K562 (cell line): Measurements from ENCODE around the gene VPS45. TPM values are rescaled to one million over a fixed set of nuclear protein-coding genes. Genes with fewer than 3 reads are reported as not detected.
A peak's percentile ranks its signal among the peaks of the same experiment; 100 is the strongest.

Source experiments
- ATAC-seq: fragments of 200-7000 bp; cut with Tn5 transposase; 3 replicates; pipeline ENCODE4 v1.9.1; 2020; ENCODE audit warnings: moderate library complexity
- BruUV-seq: library from RNA; stranded (reverse); fragments of 400-500 nt; replicated peaks from 2 replicates; lab custom pipeline; 2021; lab: Mats Ljungman, UMichigan
- CTCF ChIA-PET: fragments of 300-600 bp; formaldehyde crosslinking; extraction: SDS; loops from one replicate; lab custom pipeline; 2021; ENCODE audit warnings: low intra/inter-chr PET ratio; lab: Yijun Ruan, JAX
- POLR2A ChIA-PET: fragments of 300-600, 350-650 bp; sonication (Branson Sonifier 250); formaldehyde crosslinking; extraction: SDS; loops from one replicate; lab custom pipeline; 2021; ENCODE audit warnings: antibody characterized with exemption, inconsistent platforms; lab: Yijun Ruan, JAX
- DNase-seq, 4 experiments: peaks; one replicate each; pipeline versions ENCODE4 v3.0.0 to v3.0.0-alpha.2; 2011 to 2018; ENCODE audit warnings: low spot score in 3 of 4, mixed read lengths in 3 of 4; ENCODE audit errors: extremely low read depth in 1 of 4
- FAIRE-seq: peaks from 2 replicates; lab custom pipeline; 2011; peaks lifted over from hg19 to GRCh38; lab: Jason Lieb, UNC
- H2AFZ ChIP-seq: 2 replicates; pipeline ENCODE4 v1.6.0; 2011; ENCODE audit warnings: low read depth, low read length, control low read depth, inconsistent platforms
- H3K27ac ChIP-seq: fragments of 200-600 bp; 3 replicates; pipeline ENCODE4 v1.8.0; 2011; ENCODE audit warnings: low read depth, mild to moderate bottlenecking, control low read depth, inconsistent platforms, low read length, moderate library complexity, mixed read lengths; ENCODE audit errors: extremely low read depth
- H3K27me3 ChIP-seq, 2 experiments: fragments of 300-600 bp in 1 of 2; 2 replicates in 1 of 2; 3 replicates in 1 of 2; pipeline versions ENCODE4 v1.6.0 to v1.8.0; 2011; ENCODE audit warnings: inconsistent platforms in 2 of 2, low read length in 2 of 2, mild to moderate bottlenecking in 1 of 2, mixed read lengths in 1 of 2, moderate library complexity in 1 of 2; ENCODE audit not compliant: control insufficient read depth in 2 of 2, insufficient read depth in 2 of 2
- H3K36me3 ChIP-seq: fragments of 300-600 bp; 3 replicates; pipeline ENCODE4 v1.8.0; 2011; ENCODE audit warnings: mild to moderate bottlenecking, low read length, inconsistent platforms; ENCODE audit not compliant: control insufficient read depth, insufficient read depth
- H3K4me1 ChIP-seq, 2 experiments: fragments of 200-600 bp in 1 of 2; replicated peaks in 1 of 2; 2 replicates in 1 of 2; 3 replicates in 1 of 2; pipeline versions ENCODE4 v1.5.1 to v1.8.0; 2011; ENCODE audit warnings: inconsistent platforms in 2 of 2, low read length in 2 of 2, mild to moderate bottlenecking in 1 of 2, mixed read lengths in 1 of 2, moderate library complexity in 1 of 2; ENCODE audit not compliant: control insufficient read depth in 2 of 2, insufficient read depth in 2 of 2
- H3K4me2 ChIP-seq: 2 replicates; pipeline ENCODE4 v1.6.1; 2011; ENCODE audit warnings: low read length, control low read depth, inconsistent platforms, mixed read lengths; ENCODE audit not compliant: insufficient read depth
- H3K4me3 ChIP-seq: fragments of 200-600 bp; sonication (generic), shearing (Covaris generic); 2 replicates; pipeline ENCODE4 v1.5.1; 2016; ENCODE audit warnings: control low read depth, inconsistent platforms
- H3K79me2 ChIP-seq: fragments of 200-600 bp; 3 replicates; pipeline ENCODE4 v1.8.0; 2011; ENCODE audit warnings: low read length, inconsistent platforms; ENCODE audit not compliant: control insufficient read depth, insufficient read depth
- H3K9ac ChIP-seq, 2 experiments: 2 replicates each; pipeline versions ENCODE4 v1.6.0 to v1.6.1; 2011; ENCODE audit warnings: low read depth in 2 of 2, low read length in 2 of 2, control low read depth in 1 of 2, inconsistent platforms in 1 of 2, mild to moderate bottlenecking in 1 of 2, mixed read lengths in 1 of 2; ENCODE audit not compliant: insufficient read depth in 1 of 2
- H3K9me1 ChIP-seq: one replicate; pipeline ENCODE4 v1.6.0; 2011; ENCODE audit warnings: inconsistent platforms, mild to moderate bottlenecking, low read length, moderate library complexity; ENCODE audit not compliant: control insufficient read depth, insufficient read depth
- H3K9me3 ChIP-seq: replicated peaks from 2 replicates; pipeline ENCODE4 v1.5.1; 2011; ENCODE audit warnings: low read depth, low read length, inconsistent platforms; ENCODE audit not compliant: control insufficient read depth, insufficient read depth
- H4K20me1 ChIP-seq: replicated peaks from 2 replicates; pipeline ENCODE4 v1.6.1; 2011; ENCODE audit warnings: low read length, inconsistent platforms, mixed read lengths; ENCODE audit not compliant: control insufficient read depth, insufficient read depth
- BCL6 ChIP-seq: fragments of 250-450 bp; sonication (Bioruptor Pico); IDR thresholded peaks from 2 replicates; pipeline ENCODE4 v1.4.0; 2020
- MEF2D ChIP-seq: conservative IDR thresholded peaks from 2 replicates; pipeline ENCODE4 v1.6.1; 2016; ENCODE audit warnings: low read depth, missing genetic modification characterization, missing compliant biosample characterization
- MYC ChIP-seq, 2 experiments: fragments of 250-450 bp in 1 of 2; sonication (Bioruptor Pico) in 1 of 2; IDR thresholded peaks; 2 replicates each; pipeline versions ENCODE4 v1.5.1 to v1.6.1; 2012 to 2021; ENCODE audit warnings: low read depth in 2 of 2, borderline replicate concordance in 1 of 2, improper control_type of control experiment in 1 of 2, low read length in 1 of 2, mild to moderate bottlenecking in 1 of 2, moderate library complexity in 1 of 2
- MYNN ChIP-seq, 2 experiments: sonication (generic); formaldehyde crosslinking in 1 of 2; IDR thresholded peaks; 2 replicates each; pipeline versions ENCODE4 v1.5.0 to v1.6.1; 2016 to 2020; ENCODE audit warnings: antibody characterized with exemption in 1 of 2, missing genetic modification reagents in 1 of 2
- NR2C1 ChIP-seq, 2 experiments: fragments of 450-650 bp; IDR thresholded peaks; 2 replicates each; pipeline ENCODE4 v1.6.1; 2017; ENCODE audit warnings: mild to moderate bottlenecking in 2 of 2, antibody characterized with exemption in 1 of 2, inconsistent platforms in 1 of 2, missing compliant biosample characterization in 1 of 2, missing genetic modification characterization in 1 of 2
- RB1 ChIP-seq: fragments of 450-650 bp; IDR thresholded peaks from 2 replicates; pipeline ENCODE4 v1.6.1; 2017; ENCODE audit warnings: low read depth, mild to moderate bottlenecking
- RBM17 ChIP-seq: fragments of 200-400 bp; formaldehyde crosslinking; IDR thresholded peaks from 2 replicates; pipeline ENCODE4 v1.6.1; 2017; ENCODE audit warnings: low read depth, mild to moderate bottlenecking, low read length, borderline replicate concordance
- ZC3H8 ChIP-seq: fragments of 450-650 bp; IDR thresholded peaks from 2 replicates; pipeline ENCODE4 v1.6.1; 2017
- WGBS: fragments of 100-300 bp; shearing (Covaris generic); methylation state at CpG from one replicate; pipeline ENCODE4 v1.1.6; 2016; ENCODE audit warnings: low coverage, mixed read lengths; ENCODE audit not compliant: insufficient coverage; ENCODE audit errors: missing lambda C conversion rate; 5-methylcytosine and 5-hydroxymethylcytosine counted together
- in situ Hi-C: fragments of 300-500 bp; cut with MboI; formaldehyde crosslinking; loops from 4 replicates; pipeline ENCODE4 v1.15.0; 2018; ENCODE audit warnings: inconsistent platforms, mixed read lengths
- intact Hi-C: fragments of 100-400 bp; cut with micrococcal nuclease; formaldehyde crosslinking; loops from 2 replicates; pipeline ENCODE4 v1.14.2; 2022
- polyA plus RNA-seq, 8 experiments: library from polyadenylated mRNA; depleted of rRNA in 4 of 8; stranded (reverse) in 5 of 8; unstranded in 3 of 8; fragments of >200 nt; fragmentation: Nextera tagmentation in 2 of 8; fragmentation: Illumina TruSeq in 1 of 8; extraction: Ambion mirVana in 2 of 8; extraction: Trizol in 1 of 8; gene quantifications; 2 replicates each; pipeline versions ENCODE4 v1.2.1 to v1.2.3, GENCODE V29; 2011 to 2014; ENCODE audit warnings: inconsistent platforms in 1 of 8, missing spikeins in 1 of 8
- total RNA-seq, 7 experiments: library from RNA; depleted of rRNA in 6 of 7; stranded (reverse); fragments of >200 nt in 6 of 7; fragmentation: Illumina TruSeq in 2 of 7; extraction: Trizol in 2 of 7; gene quantifications; 2 replicates each; pipeline versions ENCODE4 v1.2.1 to v1.2.3, GENCODE V29; 2011 to 2021; ENCODE audit warnings: low replicate concordance in 1 of 7
- TF ChIP-seq, protein P1 (sequence below): sonication (generic); formaldehyde crosslinking; IDR thresholded peaks from 2 replicates; pipeline ENCODE4 v1.8.1; 2022; ENCODE audit warnings: missing genetic modification reagents
- TF ChIP-seq, protein P2 (sequence below), 3 experiments: IDR thresholded peaks in 2 of 3; conservative IDR thresholded peaks in 1 of 3; 2 replicates each; pipeline ENCODE4 v1.5.1; 2011 to 2012; ENCODE audit warnings: low read length in 3 of 3, mild to moderate bottlenecking in 3 of 3, control low read depth in 2 of 3, improper control_type of control experiment in 1 of 3, inconsistent platforms in 1 of 3, low read depth in 1 of 3, mixed read lengths in 1 of 3, moderate library complexity in 1 of 3; ENCODE audit not compliant: insufficient read depth in 2 of 3
- TF ChIP-seq, protein P3 (sequence below): sonication (generic); formaldehyde crosslinking; IDR thresholded peaks from 2 replicates; pipeline ENCODE4 v1.8.1; 2023; ENCODE audit warnings: mild to moderate bottlenecking, missing genetic modification reagents
- TF ChIP-seq, protein P4 (sequence below): fragments of 450-650 bp; IDR thresholded peaks from 2 replicates; pipeline ENCODE4 v1.6.1; 2016; ENCODE audit warnings: borderline replicate concordance

VPS45 gene
- total and polyA plus RNA-seq, 9 of the 15 experiments (the other 6 are each of a cell fraction or from before 2014, with no cell fraction given) = 17.9 to 48.2 (median 34.4) TPM

DNA sequence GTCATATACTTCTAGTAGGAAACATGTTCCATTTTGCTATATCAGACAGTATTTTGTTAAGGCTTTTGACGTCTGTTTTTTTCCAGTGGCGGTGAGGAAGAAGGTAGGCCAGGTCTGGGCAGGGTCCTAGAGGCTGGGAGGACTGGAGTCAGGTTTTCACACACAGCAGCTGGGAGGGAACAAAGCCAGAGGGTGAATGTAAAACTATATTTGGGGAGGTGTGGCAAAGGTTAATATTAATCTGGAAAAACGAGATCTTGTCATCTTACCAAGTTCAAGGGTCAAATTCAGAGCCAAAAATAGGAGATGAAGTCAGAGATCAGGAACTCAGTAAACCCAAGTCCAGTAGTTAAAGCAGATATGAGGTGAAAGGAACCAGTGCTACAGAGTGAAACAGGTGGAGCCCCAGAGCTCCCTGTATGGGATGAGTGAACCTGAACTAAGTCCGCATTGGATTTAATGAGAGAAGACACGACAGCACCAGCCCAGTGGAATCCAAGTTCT is 46.3 kb upstream of the VPS45 start (continued):
- TF ChIP-seq NR2C1 (IDR thresholded peaks at IDR 0.05) (peak; percentile 23; the same call in 1 of the 2 replicates), NR2C1 (tag; IDR thresholded peaks at IDR 0.05) (no peak), MEF2D (tag) (0 out of 2 replicates have a peak, but pooled peaks have one; percentile 22)
- TF ChIP-seq, all 486 proteins: peak for 4

DNA sequence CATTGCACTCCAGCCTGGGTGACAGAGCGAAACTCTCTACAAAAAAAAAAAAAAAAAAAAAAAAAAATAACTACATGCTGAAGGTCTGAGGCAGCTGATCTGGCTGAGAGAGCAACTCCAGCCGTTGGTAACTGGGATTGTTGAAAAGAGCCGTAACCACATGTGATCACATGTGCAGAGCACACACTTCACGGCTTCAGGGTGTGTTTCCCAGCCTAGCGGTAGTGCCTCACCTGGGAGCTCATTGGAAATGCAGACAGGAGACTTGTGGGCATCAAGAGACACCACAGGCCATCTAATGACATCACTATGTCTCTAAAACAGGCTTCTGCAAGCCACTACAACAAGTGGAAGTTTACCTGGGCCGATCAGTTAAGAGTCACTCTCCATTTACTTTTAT is 45.2 kb upstream of the VPS45 start:
- Histone ChIP-seq H3K9ac (no peak overlapping the region), H3K9me3 (no peaks in the 10 kb centered on the region), H3K27ac (no peak overlapping the region), H3K4me3 (no peak overlapping the region), H3K4me2 (no peak overlapping the region), H3K79me2 (no peaks in the 10 kb centered on the region), H3K4me1 (no peaks in the 10 kb centered on the region; a peak in 1 of 5 replicates), H3K27me3 (no peaks in the 10 kb centered on the region), H4K20me1 (no peaks in the 10 kb centered on the region), H3K36me3 (no peaks in the 10 kb centered on the region), H3K9me1 (no peaks in the 10 kb centered on the region), H2AFZ (no peak overlapping the region)
- intact Hi-C loops (no loop called here), in situ Hi-C loops (no loop called here)
- TF ChIP-seq RB1 (no peak), MYNN (IDR thresholded peaks at IDR 0.05) (no peak), MYNN (CRISPR knock-in tag; IDR thresholded peaks at IDR 0.05) (no peak), RBM17 (no peak), MYC (IDR thresholded peaks at IDR 0.05; ENCODE audit: low read depth, low read length) (no peak), MYC (CRISPR knock-in tag; IDR thresholded peaks at IDR 0.05; ENCODE audit: borderline replicate concordance, low read depth) (no peak), ZC3H8 (no peak), BCL6 (no peak)
- TF ChIP-seq, protein P1, sequence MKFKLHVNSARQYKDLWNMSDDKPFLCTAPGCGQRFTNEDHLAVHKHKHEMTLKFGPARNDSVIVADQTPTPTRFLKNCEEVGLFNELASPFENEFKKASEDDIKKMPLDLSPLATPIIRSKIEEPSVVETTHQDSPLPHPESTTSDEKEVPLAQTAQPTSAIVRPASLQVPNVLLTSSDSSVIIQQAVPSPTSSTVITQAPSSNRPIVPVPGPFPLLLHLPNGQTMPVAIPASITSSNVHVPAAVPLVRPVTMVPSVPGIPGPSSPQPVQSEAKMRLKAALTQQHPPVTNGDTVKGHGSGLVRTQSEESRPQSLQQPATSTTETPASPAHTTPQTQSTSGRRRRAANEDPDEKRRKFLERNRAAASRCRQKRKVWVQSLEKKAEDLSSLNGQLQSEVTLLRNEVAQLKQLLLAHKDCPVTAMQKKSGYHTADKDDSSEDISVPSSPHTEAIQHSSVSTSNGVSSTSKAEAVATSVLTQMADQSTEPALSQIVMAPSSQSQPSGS = no peak
- TF ChIP-seq, protein P2, sequence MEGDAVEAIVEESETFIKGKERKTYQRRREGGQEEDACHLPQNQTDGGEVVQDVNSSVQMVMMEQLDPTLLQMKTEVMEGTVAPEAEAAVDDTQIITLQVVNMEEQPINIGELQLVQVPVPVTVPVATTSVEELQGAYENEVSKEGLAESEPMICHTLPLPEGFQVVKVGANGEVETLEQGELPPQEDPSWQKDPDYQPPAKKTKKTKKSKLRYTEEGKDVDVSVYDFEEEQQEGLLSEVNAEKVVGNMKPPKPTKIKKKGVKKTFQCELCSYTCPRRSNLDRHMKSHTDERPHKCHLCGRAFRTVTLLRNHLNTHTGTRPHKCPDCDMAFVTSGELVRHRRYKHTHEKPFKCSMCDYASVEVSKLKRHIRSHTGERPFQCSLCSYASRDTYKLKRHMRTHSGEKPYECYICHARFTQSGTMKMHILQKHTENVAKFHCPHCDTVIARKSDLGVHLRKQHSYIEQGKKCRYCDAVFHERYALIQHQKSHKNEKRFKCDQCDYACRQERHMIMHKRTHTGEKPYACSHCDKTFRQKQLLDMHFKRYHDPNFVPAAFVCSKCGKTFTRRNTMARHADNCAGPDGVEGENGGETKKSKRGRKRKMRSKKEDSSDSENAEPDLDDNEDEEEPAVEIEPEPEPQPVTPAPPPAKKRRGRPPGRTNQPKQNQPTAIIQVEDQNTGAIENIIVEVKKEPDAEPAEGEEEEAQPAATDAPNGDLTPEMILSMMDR (IDR thresholded peaks at IDR 0.05 in 2 of 3, conservative IDR thresholded peaks at IDR 0.05 in 1 of 3; ENCODE audit: insufficient read depth in 2 of 3, low read depth in 1 of 3, low read length in 3 of 3) = 0 out of 6 replicates have a peak, but pooled peaks of 1 of the 3 experiments have one; percentile 12
- TF ChIP-seq, protein P3, sequence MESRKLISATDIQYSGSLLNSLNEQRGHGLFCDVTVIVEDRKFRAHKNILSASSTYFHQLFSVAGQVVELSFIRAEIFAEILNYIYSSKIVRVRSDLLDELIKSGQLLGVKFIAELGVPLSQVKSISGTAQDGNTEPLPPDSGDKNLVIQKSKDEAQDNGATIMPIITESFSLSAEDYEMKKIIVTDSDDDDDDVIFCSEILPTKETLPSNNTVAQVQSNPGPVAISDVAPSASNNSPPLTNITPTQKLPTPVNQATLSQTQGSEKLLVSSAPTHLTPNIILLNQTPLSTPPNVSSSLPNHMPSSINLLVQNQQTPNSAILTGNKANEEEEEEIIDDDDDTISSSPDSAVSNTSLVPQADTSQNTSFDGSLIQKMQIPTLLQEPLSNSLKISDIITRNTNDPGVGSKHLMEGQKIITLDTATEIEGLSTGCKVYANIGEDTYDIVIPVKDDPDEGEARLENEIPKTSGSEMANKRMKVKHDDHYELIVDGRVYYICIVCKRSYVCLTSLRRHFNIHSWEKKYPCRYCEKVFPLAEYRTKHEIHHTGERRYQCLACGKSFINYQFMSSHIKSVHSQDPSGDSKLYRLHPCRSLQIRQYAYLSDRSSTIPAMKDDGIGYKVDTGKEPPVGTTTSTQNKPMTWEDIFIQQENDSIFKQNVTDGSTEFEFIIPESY (CRISPR knock-in tag) = peak; percentile 94
- TF ChIP-seq, protein P4, sequence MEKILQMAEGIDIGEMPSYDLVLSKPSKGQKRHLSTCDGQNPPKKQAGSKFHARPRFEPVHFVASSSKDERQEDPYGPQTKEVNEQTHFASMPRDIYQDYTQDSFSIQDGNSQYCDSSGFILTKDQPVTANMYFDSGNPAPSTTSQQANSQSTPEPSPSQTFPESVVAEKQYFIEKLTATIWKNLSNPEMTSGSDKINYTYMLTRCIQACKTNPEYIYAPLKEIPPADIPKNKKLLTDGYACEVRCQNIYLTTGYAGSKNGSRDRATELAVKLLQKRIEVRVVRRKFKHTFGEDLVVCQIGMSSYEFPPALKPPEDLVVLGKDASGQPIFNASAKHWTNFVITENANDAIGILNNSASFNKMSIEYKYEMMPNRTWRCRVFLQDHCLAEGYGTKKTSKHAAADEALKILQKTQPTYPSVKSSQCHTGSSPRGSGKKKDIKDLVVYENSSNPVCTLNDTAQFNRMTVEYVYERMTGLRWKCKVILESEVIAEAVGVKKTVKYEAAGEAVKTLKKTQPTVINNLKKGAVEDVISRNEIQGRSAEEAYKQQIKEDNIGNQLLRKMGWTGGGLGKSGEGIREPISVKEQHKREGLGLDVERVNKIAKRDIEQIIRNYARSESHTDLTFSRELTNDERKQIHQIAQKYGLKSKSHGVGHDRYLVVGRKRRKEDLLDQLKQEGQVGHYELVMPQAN = no peak
- 43% methylated on average over 5 of the region's 6 CpGs for WGBS
- POLR2A ChIA-PET = interaction anchor here (1.3 kb wide), 1 partner anchor 12 kb away, joined by 3 read pairs; the partner anchor contains the start of gene OTUD7B
- FAIRE-seq = no peak
- CTCF ChIA-PET = no interaction called here
- no TSS peak for BruUV-seq
- peak; percentile 72 for ATAC-seq
- no peak for DNase-seq
